Uterus (tissue), 2 donors: ENCODE results near the gene LEFTY1.

Source experiments
- CTCF ChIP-seq, 4 experiments: fragments of 200-600 bp in 2 of 4; fragments of 450-650 bp in 2 of 4; sonication (generic) in 2 of 4; IDR thresholded peaks; one replicate each; pipeline ENCODE4 v1.5.1; 2016 to 2019; ENCODE audit warnings: antibody characterized with exemption in 4 of 4, mild to moderate bottlenecking in 2 of 4, moderate library complexity in 1 of 4
- POLR2A ChIP-seq, 2 donors: fragments of 450-650 bp; IDR thresholded peaks; one replicate each; pipeline ENCODE4 v1.6.1; 2016; ENCODE audit warnings: antibody characterized with exemption in 2 of 2, mild to moderate bottlenecking in 1 of 2, moderate library complexity in 1 of 2

DNA sequence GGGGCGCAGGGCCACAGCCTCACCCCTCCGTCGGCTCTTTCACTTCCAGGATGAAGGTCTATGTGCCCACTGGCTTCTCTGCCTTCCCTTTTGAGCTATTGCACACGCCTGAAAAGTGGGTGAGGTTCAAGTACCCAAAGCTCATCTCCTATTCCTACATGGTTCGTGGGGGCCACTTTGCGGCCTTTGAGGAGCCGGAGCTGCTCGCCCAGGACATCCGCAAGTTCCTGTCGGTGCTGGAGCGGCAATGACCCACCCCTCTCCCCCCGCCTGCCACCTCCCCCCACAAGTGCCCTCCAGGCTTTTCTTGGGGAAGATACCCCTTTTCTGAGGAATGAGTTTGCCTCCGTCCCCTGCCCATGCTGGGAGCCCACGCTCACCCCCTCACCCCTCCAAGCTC lies 43.8 kb downstream of the LEFTY1 start:
- TF ChIP-seq CTCF (IDR thresholded peaks at IDR 0.05) (no peak), POLR2A (IDR thresholded peaks at IDR 0.05) (no peak)
